Measurements from ENCODE around the gene WNK3. TPM values are rescaled to one million over a fixed set of nuclear protein-coding genes. Genes with fewer than 3 reads are reported as not detected.

Gene WNK3
- total RNA-seq, 1 donor from 2014 or later, result 1.8 TPM

DNA sequence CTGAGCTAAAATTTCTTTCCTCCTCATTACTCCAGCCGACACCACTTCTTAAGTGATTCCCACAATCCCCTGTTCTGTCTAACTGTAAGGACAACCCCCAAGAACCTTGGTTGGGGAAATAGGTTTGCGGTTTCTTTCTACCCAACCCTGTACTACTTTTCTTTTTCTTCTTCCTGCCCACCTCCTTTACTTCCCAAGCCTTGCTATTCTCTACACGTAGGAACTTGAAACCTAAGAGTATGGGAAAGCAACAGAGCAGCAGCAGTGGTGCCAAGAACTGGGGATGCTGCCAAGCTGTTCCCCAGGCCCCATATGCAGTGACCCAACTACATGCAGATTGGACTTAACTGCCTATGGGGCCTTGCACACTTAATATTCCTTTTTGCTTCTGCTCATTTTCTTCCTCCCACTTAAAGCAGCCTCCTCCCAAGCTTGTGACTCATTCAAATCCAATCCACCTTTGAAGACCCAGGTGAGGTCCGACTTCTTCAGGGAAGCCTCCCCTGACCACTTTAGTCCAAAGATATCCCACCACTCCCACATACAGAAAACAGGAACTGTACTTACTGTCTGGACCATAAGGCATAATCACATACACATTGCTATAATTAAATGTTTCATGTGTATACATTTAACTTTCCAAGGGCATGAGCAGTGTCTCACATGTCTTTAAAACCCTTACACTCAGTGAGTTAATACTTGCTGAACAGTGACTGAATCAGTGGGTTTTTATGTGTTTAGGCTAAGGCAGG lies 176.5 kb downstream of the WNK3 start:
- intact Hi-C loops (cut with DNase I), result no loop called here
- Histone ChIP-seq H3K27ac (no peak overlapping the region), H3K4me3 (peak overlapping the region; percentile 71), H3K9me3 (no peaks in the 10 kb centered on the region), H3K36me3 (no peaks in the 10 kb centered on the region), H3K4me1 (peaks cover 14% of the 10 kb centered on the region), H3K27me3 (no peaks in the 10 kb centered on the region)
- DNase-seq (no peak), ATAC-seq (no peak)
- TF ChIP-seq, protein P1, sequence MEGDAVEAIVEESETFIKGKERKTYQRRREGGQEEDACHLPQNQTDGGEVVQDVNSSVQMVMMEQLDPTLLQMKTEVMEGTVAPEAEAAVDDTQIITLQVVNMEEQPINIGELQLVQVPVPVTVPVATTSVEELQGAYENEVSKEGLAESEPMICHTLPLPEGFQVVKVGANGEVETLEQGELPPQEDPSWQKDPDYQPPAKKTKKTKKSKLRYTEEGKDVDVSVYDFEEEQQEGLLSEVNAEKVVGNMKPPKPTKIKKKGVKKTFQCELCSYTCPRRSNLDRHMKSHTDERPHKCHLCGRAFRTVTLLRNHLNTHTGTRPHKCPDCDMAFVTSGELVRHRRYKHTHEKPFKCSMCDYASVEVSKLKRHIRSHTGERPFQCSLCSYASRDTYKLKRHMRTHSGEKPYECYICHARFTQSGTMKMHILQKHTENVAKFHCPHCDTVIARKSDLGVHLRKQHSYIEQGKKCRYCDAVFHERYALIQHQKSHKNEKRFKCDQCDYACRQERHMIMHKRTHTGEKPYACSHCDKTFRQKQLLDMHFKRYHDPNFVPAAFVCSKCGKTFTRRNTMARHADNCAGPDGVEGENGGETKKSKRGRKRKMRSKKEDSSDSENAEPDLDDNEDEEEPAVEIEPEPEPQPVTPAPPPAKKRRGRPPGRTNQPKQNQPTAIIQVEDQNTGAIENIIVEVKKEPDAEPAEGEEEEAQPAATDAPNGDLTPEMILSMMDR (IDR thresholded peaks at IDR 0.05), result no peak

DNA sequence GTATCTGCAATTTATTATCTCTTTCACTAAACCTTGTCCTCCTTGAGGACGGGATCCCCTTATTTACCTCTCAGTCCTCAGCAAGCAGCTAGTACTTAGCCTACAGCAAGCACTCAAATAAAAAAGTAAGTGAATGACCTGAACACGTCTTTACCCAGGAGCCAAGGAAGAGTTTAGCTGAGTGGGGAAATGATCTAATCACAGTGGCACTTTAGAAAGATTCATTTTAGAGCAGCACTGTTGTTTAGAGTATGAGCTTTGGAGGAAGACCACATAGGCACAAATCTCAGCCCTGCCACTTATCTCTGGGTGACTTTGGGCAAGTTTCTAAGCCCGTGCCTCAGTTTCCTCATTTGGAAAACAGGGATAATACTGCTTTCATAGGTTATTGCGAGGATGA lies 177.4 kb downstream of the WNK3 start:
- DNase-seq, result no peak
- Histone ChIP-seq H3K4me3 (no peak overlapping the region), H3K4me1 (peaks cover 14% of the 10 kb centered on the region), H3K27me3 (no peaks in the 10 kb centered on the region), H3K36me3 (no peaks in the 10 kb centered on the region), H3K9me3 (no peaks in the 10 kb centered on the region), H3K27ac (no peak overlapping the region)
- intact Hi-C loops (cut with DNase I), result no loop called here
- no peak for ATAC-seq
- TF ChIP-seq, protein P1 (IDR thresholded peaks at IDR 0.05), result no peak

DNA sequence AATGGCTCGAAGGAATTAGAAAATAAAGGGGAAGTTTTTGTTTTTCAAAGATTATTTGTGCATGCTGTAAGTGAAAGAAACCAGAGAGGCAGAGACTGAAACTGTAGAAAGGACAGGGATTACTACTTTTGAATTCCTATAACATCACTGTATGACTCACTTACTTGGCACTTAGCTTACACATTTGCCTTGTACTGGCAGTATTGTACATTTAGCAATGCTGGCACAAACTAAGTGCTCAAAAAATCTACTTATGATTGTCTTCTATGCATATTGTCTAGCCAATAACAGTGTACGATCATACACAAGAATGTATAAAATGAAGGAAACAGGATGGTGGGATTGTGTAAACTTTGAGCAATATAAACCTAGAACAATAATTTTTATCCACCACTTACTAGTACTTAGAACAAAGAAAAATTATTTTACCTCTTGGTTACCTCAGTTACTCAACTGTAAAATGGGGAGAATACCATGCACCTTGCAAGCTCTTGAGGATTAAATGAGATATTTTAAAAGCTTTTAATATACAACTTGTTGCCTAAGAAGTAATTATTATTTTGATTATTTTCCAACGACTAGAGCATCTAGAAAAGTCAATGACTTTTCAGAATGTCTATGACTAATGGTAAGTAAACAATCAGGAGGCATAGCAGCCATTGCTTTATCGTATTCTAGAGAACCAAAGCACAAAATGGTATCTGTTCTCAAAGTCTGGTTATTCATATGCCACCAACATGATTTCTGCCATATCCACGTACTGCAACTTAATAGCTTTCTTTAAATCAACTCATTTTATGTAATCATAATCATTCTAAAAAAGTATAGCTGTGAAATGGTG lies 179.5 kb downstream of the WNK3 start:
- TF ChIP-seq, protein P1 (IDR thresholded peaks at IDR 0.05), result no peak
- no peak overlapping the region for H3K27ac ChIP-seq
- ATAC-seq, result no peak
- no peaks in the 10 kb centered on the region for H3K9me3 ChIP-seq
- H3K27me3 ChIP-seq, result no peaks in the 10 kb centered on the region
- peaks cover 14% of the 10 kb centered on the region for H3K4me1 ChIP-seq
- intact Hi-C loops (cut with DNase I), result no loop called here
- no peak for DNase-seq
- H3K4me3 ChIP-seq, result no peak overlapping the region
- H3K36me3 ChIP-seq, result no peaks in the 10 kb centered on the region

DNA sequence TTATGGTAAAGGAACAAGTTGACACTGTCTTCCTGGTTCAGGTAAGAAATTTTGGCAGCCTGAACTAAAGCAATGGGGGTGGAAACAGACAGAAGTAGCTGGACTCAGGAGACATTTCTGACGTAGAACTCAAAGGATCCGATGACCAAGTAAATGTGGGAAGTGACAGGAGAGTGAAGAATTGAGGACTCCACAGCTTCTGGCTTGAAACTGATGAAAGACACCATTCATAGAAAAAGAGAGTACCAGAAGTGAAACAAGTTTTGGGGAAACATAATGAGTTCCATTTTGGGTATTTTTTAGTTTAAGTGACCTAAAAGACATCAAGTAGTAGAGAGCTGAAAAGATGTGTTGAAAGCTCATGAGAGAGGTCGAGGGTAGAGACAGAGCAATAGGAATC lies 180.5 kb downstream of the WNK3 start:
- Histone ChIP-seq H3K4me3 (no peak overlapping the region), H3K9me3 (no peaks in the 10 kb centered on the region), H3K4me1 (peaks cover 14% of the 10 kb centered on the region), H3K36me3 (no peaks in the 10 kb centered on the region), H3K27me3 (no peaks in the 10 kb centered on the region), H3K27ac (no peak overlapping the region)
- no peak for ATAC-seq
- DNase-seq, result no peak
- intact Hi-C loops (cut with DNase I), result no loop called here
- TF ChIP-seq, protein P1 (IDR thresholded peaks at IDR 0.05), result no peak

DNA sequence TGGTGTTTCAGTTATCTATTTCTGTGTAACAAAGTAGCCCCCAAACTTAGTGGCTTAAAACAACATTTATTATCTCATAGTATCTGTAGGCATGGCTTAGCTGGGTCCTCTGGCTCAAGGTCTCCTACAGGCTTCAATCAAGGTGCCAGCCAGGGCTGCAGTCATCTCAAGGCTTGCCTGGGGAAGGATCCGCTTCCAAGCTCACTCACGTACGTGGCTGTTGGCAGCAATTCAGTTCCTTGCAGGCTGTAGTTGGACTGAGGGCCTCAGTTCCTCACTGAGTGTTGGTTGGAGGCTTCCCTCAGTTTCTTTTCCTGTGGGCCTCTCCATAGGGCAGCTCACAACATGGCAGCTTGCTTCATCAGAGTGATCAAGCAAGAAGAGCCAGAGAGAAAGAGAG lies 184.1 kb downstream of the WNK3 start:
- TF ChIP-seq, protein P1 (IDR thresholded peaks at IDR 0.05), result no peak
- no peak for ATAC-seq
- intact Hi-C loops (cut with DNase I), result no loop called here

More for the DNA sequence above, 184.1 kb downstream of the WNK3 start:
- no peaks in the 10 kb centered on the region for H3K27me3 ChIP-seq
- peaks cover 9% of the 10 kb centered on the region for H3K4me1 ChIP-seq
- no peaks in the 10 kb centered on the region for H3K9me3 ChIP-seq
- DNase-seq, result no peak
- H3K4me3 ChIP-seq, result no peak overlapping the region
- H3K36me3 ChIP-seq, result no peaks in the 10 kb centered on the region
- no peak overlapping the region for H3K27ac ChIP-seq
